SU-DHL-6 (cell line): ENCODE data around the gene JSRP1.
A peak's percentile ranks its signal among the peaks of the same experiment; 100 is the strongest.

ENCODE experiments used
- H2AFZ ChIP-seq: fragments of 200-600 bp; sonication (generic); 2 replicates; pipeline ENCODE4 v1.6.1; 2014; ENCODE audit warnings: low read depth, mild to moderate bottlenecking, moderate library complexity, mixed read lengths, antibody characterized with exemption, low read length; ENCODE audit not compliant: severe bottlenecking
- H3F3A ChIP-seq: fragments of 200-600 bp; shearing (Covaris generic); 2 replicates; pipeline ENCODE4 v1.6.0; 2016; ENCODE audit warnings: antibody characterized with exemption, mild to moderate bottlenecking; ENCODE audit not compliant: insufficient read depth
- H3K27ac ChIP-seq: fragments of 200-600 bp; sonication (generic); 2 replicates; pipeline ENCODE4 v1.5.1; 2016; ENCODE audit warnings: low read depth, mild to moderate bottlenecking, low read length, moderate library complexity, mixed read lengths
- H3K27me3 ChIP-seq: fragments of 200-600 bp; sonication (generic), shearing (Covaris generic); 2 replicates; pipeline ENCODE4 v1.6.0; 2014; ENCODE audit warnings: mild to moderate bottlenecking, low read length
- H3K36me3 ChIP-seq: fragments of 200-600 bp; sonication (generic); 2 replicates; pipeline ENCODE4 v1.6.1; 2014; ENCODE audit warnings: mild to moderate bottlenecking, low read length, mixed read lengths
- H3K4me2 ChIP-seq: fragments of 300-600, 200-600 bp; shearing (Covaris generic), sonication (generic); 2 replicates; pipeline ENCODE4 v1.6.0; 2014; ENCODE audit warnings: low read length, low read depth, mild to moderate bottlenecking; ENCODE audit not compliant: poor library complexity, severe bottlenecking
- H3K4me3 ChIP-seq: fragments of 200-600 bp; sonication (generic); 2 replicates; pipeline ENCODE4 v1.5.1; 2014; ENCODE audit warnings: antibody characterized with exemption, low read length, mild to moderate bottlenecking, mixed read lengths; ENCODE audit not compliant: insufficient read depth, poor library complexity, severe bottlenecking
- H3K79me2 ChIP-seq: fragments of 200-600 bp; sonication (generic); 2 replicates; pipeline ENCODE4 v1.6.1; 2014; ENCODE audit warnings: mild to moderate bottlenecking, low read length, moderate library complexity; ENCODE audit not compliant: insufficient read depth
- H3K9ac ChIP-seq: fragments of 200-600 bp; sonication (generic); 2 replicates; pipeline ENCODE4 v1.7.0; 2014; ENCODE audit warnings: mild to moderate bottlenecking, low read length
- H3K9me2 ChIP-seq: fragments of 200-600 bp; sonication (generic); replicated peaks from 2 replicates; pipeline ENCODE4 v1.6.1; 2014; ENCODE audit warnings: low read length; ENCODE audit not compliant: insufficient read depth
- H3K9me3 ChIP-seq: fragments of 200-600 bp; sonication (generic); 2 replicates; pipeline ENCODE4 v1.6.1; 2014; ENCODE audit warnings: low read length, mixed read lengths; ENCODE audit not compliant: insufficient read depth
- H4K20me1 ChIP-seq: fragments of 200-600 bp; sonication (generic); 2 replicates; pipeline ENCODE4 v1.6.1; 2014; ENCODE audit warnings: low read depth, mild to moderate bottlenecking, antibody characterized with exemption, low read length, moderate library complexity, mixed read lengths
- CTCF ChIP-seq: fragments of 200-600 bp; sonication (generic); IDR thresholded peaks from one replicate; pipeline ENCODE4 v1.5.1; 2017; ENCODE audit warnings: antibody characterized with exemption, mild to moderate bottlenecking, low read length, moderate library complexity; ENCODE audit not compliant: insufficient read depth, poor library complexity, severe bottlenecking
- EZH2phosphoT487 ChIP-seq: fragments of 200-600 bp; sonication (generic), shearing (Covaris generic); conservative IDR thresholded peaks from 2 replicates; pipeline ENCODE4 v1.6.1; 2018; ENCODE audit warnings: mild to moderate bottlenecking, antibody characterized with exemption, low read length, moderate library complexity, mixed read lengths

JSRP1 gene

GRCh38 chr19:2230807-2231533 lies 25.2 kb downstream of the JSRP1 start:
- no peak overlapping the region for H3K4me3 ChIP-seq
- H3K27me3 ChIP-seq = no peaks in the 10 kb centered on the region
- no peaks in the 10 kb centered on the region for H3K9me3 ChIP-seq
- no peak for TF ChIP-seq EZH2phosphoT487
- no peak for TF ChIP-seq CTCF
- H3K9me2 ChIP-seq = no peaks in the 10 kb centered on the region
- H3K36me3 ChIP-seq = no peaks in the 10 kb centered on the region
- H2AFZ ChIP-seq = no peak overlapping the region
- peak overlapping the region; percentile 30; the same call in 1 of the 2 replicates for H3K27ac ChIP-seq
- H4K20me1 ChIP-seq = no peaks in the 10 kb centered on the region
- no peak overlapping the region for H3K9ac ChIP-seq
- H3F3A ChIP-seq = peaks cover 30% of the 10 kb centered on the region
- no peak overlapping the region for H3K4me2 ChIP-seq
- H3K79me2 ChIP-seq = peaks cover 33% of the 10 kb centered on the region

DNA sequence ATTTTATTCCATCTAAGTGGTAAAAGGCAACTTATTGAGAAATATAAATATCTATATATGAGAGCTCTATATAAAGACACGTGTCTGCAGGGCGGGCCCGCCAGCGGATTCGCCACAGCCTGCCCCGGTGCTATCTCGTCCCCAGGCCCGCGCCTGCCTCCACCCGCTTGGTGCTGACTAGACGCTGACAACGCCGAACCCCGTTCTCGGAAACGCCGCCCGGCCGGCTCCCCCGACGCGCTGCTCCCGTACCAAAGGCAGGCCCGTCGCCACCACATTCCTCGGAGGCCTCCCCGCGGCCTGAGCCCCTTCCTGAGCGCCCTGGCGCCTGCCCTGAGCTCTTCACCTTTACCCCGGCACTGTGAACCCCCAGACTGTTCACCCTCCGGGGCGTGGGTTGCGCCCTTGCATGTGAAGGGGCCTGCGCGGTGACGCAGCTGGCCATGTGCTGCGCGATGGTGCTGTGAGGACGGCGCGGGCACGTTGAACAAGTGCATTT lies 26.1 kb downstream of the JSRP1 start:
- Histone ChIP-seq H3K9me3 (no peaks in the 10 kb centered on the region), H3K27me3 (no peaks in the 10 kb centered on the region), H3F3A (peaks cover 28% of the 10 kb centered on the region), H3K4me3 (no peak overlapping the region), H3K9me2 (no peaks in the 10 kb centered on the region), H3K9ac (no peak overlapping the region), H2AFZ (no peak overlapping the region), H4K20me1 (no peaks in the 10 kb centered on the region), H3K79me2 (peaks cover 24% of the 10 kb centered on the region), H3K36me3 (no peaks in the 10 kb centered on the region), H3K27ac (no peak overlapping the region), H3K4me2 (no peak overlapping the region)
- no peak for TF ChIP-seq CTCF
- no peak for TF ChIP-seq EZH2phosphoT487

DNA sequence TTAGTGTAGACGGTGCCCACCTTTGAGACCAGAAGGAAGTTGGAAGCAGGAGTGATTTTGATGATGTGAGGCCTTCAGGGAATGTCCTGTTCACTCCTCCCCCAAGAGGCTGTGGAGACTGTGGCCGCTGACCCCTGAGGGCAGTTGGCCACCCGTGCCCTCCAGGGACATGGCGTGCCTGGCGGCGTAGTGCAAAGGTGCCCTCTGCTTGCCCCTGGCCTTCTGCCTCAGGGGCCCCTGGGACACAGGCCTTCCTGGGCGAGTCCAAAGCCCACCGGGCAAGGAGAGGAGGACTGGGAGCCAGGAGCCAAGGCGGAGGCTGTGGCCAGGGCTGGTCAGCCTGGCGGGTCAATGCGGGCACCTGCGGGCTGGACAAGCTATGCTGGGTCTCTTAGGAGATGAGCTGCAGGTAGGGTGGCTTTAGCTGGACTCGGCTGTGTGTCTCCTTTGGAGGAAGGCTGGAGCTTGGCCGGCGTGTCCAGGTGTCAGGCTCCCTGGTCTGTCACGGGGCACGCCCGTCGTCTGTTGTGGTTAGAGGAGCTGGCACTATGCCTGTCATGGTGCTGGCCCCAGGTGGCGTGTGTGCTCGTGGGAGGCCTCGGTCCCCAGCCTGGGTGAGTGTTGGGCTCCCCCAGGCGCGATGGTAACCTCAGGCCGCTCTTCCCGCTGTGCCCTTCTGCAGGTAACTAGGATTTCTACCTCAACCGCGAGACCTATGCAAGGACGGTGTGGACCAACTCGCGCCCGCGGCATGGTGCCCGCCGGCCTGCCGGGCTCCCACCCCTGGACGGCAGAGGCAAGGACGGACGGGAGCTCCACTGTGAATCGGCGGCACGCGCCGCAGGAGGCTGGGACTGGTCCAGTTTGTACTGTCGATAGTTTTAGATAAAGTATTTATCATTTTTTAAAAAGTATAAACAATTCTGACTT lies 26.8 kb downstream of the JSRP1 start:
- Histone ChIP-seq H3K4me2 (peak overlapping the region; percentile 88), H3K9ac (peak overlapping the region; percentile 85), H3K36me3 (no peaks in the 10 kb centered on the region)

More for the DNA sequence above, 26.8 kb downstream of the JSRP1 start:
- Histone ChIP-seq H2AFZ (no peak overlapping the region), H3K27ac (peak overlapping the region; percentile 99), H4K20me1 (no peaks in the 10 kb centered on the region), H3K9me3 (no peaks in the 10 kb centered on the region), H3K9me2 (no peaks in the 10 kb centered on the region), H3K27me3 (no peaks in the 10 kb centered on the region), H3K79me2 (peaks cover 18% of the 10 kb centered on the region), H3F3A (peaks cover 24% of the 10 kb centered on the region), H3K4me3 (peak overlapping the region; percentile 50)
- TF ChIP-seq CTCF = no peak
- no peak for TF ChIP-seq EZH2phosphoT487
